Activated gamma-delta T cell treated with anti-CD3 and anti-CD28 coated beads, Interleukin-2, amount 50 U/mL, for 16 hours (primary cell): ENCODE measurements around the gene TTC28.
A peak's percentile ranks its signal among the peaks of the same experiment; 100 is the strongest.
"Not testable (repeated sequence)": the region's sequence is repeated elsewhere in the genome, so short reads cannot be mapped to it uniquely, and the experiment has no call there.

Experiments used
- DNase-seq: peaks from one replicate; pipeline ENCODE4 v3.0.0-alpha.2; 2020; ENCODE audit warnings: low read depth

The TTC28 gene

GRCh38 chr22:28481725-28482124 lies 197.9 kb downstream of the TTC28 start:
- DNase-seq, result no peak

GRCh38 chr22:28480000-28480715 lies 199.5 kb downstream of the TTC28 start:
- no peak for DNase-seq

GRCh38 chr22:28478564-28478963 lies 201.1 kb downstream of the TTC28 start:
- no peak for DNase-seq

GRCh38 chr22:28477556-28477955 lies 202.1 kb downstream of the TTC28 start:
- no peak for DNase-seq

- no peak for DNase-seq
Measured at GRCh38 chr22:28474330-28474729, 205.3 kb downstream of the TTC28 start.

GRCh38 chr22:28473258-28473657 lies 206.4 kb downstream of the TTC28 start:
- DNase-seq, result no peak

GRCh38 chr22:28467055-28467454 lies 212.6 kb downstream of the TTC28 start:
- not testable (repeated sequence) for DNase-seq

- DNase-seq, result no peak
Measured at GRCh38 chr22:28466399-28466798, 213.2 kb downstream of the TTC28 start.

GRCh38 chr22:28465841-28466240 lies 213.8 kb downstream of the TTC28 start:
- DNase-seq, result no peak

GRCh38 chr22:28464127-28464526 lies 215.5 kb downstream of the TTC28 start:
- DNase-seq, result no peak

- DNase-seq, result not testable (repeated sequence)
Measured at GRCh38 chr22:28463408-28463807, 216.2 kb downstream of the TTC28 start.

GRCh38 chr22:28462901-28463300 lies 216.7 kb downstream of the TTC28 start:
- DNase-seq, result no peak

- no peak for DNase-seq
Measured at GRCh38 chr22:28462041-28462440, 217.6 kb downstream of the TTC28 start.

- no peak for DNase-seq
Measured at GRCh38 chr22:28454431-28455064, 225.1 kb downstream of the TTC28 start.

- no peak for DNase-seq
Measured at GRCh38 chr22:28450109-28450508, 229.5 kb downstream of the TTC28 start.

GRCh38 chr22:28449041-28449440 lies 230.6 kb downstream of the TTC28 start:
- no peak for DNase-seq

- no peak for DNase-seq
Measured at GRCh38 chr22:28448625-28449024, 231.0 kb downstream of the TTC28 start.

GRCh38 chr22:28444659-28445058 lies 235.0 kb downstream of the TTC28 start:
- DNase-seq, result no peak

- DNase-seq, result no peak
Measured at GRCh38 chr22:28443526-28443876, 236.1 kb downstream of the TTC28 start.

GRCh38 chr22:28442711-28443525 lies 236.7 kb downstream of the TTC28 start:
- DNase-seq, result peak; percentile 1

GRCh38 chr22:28442264-28442710 lies 237.4 kb downstream of the TTC28 start:
- peak; percentile 47 for DNase-seq

- no peak for DNase-seq
Measured at GRCh38 chr22:28441720-28442263, 237.8 kb downstream of the TTC28 start.
